SW 1271 (cell line): ENCODE data around the gene ELOB.

Experiments used
- DNase-seq, 2 experiments: peaks; one replicate each; lab custom pipeline; 2025; lab: John Stamatoyannopoulos, UW

The ELOB gene

GRCh38 chr16:2810651-2811050 is 33.6 kb upstream of the ELOB start:
- DNase-seq, result no peak

GRCh38 chr16:2809149-2809760 is 32.2 kb upstream of the ELOB start:
- no peak for DNase-seq

GRCh38 chr16:2808181-2808580 is 31.1 kb upstream of the ELOB start:
- no peak for DNase-seq

- no peak for DNase-seq
These were observed 29.2 kb upstream of the ELOB start for GRCh38 chr16:2806286-2806685.

GRCh38 chr16:2804728-2805127 is 27.6 kb upstream of the ELOB start:
- no peak for DNase-seq

GRCh38 chr16:2803545-2804195 is 26.6 kb upstream of the ELOB start:
- DNase-seq, result no peak

GRCh38 chr16:2799859-2800226 is 22.8 kb upstream of the ELOB start:
- DNase-seq, result no peak

GRCh38 chr16:2799205-2799858 is 22.3 kb upstream of the ELOB start:
- no peak for DNase-seq

GRCh38 chr16:2798723-2799204 is 21.7 kb upstream of the ELOB start:
- no peak for DNase-seq

GRCh38 chr16:2795395-2796143 is 18.5 kb upstream of the ELOB start:
- DNase-seq, result no peak

- no peak for DNase-seq
These were observed 15.9 kb upstream of the ELOB start for GRCh38 chr16:2792940-2793339.

GRCh38 chr16:2791174-2791573 is 14.1 kb upstream of the ELOB start:
- DNase-seq, result no peak

GRCh38 chr16:2790631-2791030 is 13.6 kb upstream of the ELOB start:
- DNase-seq, result no peak

- no peak for DNase-seq
These were observed 10.9 kb upstream of the ELOB start for GRCh38 chr16:2787961-2788360.

GRCh38 chr16:2787406-2787805 is 10.3 kb upstream of the ELOB start, which contains the start of gene PRSS33:
Gene PRSS33, minus strand, starts transcription at chr16:2787560. Its CDS starts 1,013 bp downstream, at chr16:2786547.
- DNase-seq, result no peak

GRCh38 chr16:2786826-2787151 is 9.7 kb upstream of the ELOB start:
- DNase-seq, result no peak

GRCh38 chr16:2786061-2786825 is 9.2 kb upstream of the ELOB start:
- DNase-seq, result no peak

GRCh38 chr16:2785101-2785991 is 8.3 kb upstream of the ELOB start:
- DNase-seq, result no peak

- no peak for DNase-seq
These were observed 7.4 kb upstream of the ELOB start for GRCh38 chr16:2784358-2785100.
